ENCODE data around the gene IFT57.

IFT57 gene

DNA sequence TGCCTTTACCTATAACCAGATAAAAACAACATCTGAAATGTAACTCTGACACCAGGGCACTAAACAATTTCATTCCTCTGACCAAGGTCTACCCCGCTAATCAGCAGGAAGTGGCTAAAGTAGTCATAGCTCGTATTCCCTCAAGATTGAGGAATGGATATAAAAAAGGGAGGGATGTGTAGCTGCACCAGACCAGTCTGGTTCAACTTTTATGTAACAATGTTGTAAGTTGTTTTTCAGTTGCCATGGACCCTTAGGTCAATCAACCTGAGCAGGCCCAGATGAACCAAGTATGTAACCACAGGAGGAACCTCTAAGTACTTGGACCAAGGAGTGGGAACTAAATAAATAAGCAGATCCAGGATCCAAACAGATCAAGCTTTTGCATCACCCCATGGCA is 28.4 kb upstream of the IFT57 start:
- TF ChIP-seq, protein P1, sequence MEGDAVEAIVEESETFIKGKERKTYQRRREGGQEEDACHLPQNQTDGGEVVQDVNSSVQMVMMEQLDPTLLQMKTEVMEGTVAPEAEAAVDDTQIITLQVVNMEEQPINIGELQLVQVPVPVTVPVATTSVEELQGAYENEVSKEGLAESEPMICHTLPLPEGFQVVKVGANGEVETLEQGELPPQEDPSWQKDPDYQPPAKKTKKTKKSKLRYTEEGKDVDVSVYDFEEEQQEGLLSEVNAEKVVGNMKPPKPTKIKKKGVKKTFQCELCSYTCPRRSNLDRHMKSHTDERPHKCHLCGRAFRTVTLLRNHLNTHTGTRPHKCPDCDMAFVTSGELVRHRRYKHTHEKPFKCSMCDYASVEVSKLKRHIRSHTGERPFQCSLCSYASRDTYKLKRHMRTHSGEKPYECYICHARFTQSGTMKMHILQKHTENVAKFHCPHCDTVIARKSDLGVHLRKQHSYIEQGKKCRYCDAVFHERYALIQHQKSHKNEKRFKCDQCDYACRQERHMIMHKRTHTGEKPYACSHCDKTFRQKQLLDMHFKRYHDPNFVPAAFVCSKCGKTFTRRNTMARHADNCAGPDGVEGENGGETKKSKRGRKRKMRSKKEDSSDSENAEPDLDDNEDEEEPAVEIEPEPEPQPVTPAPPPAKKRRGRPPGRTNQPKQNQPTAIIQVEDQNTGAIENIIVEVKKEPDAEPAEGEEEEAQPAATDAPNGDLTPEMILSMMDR (IDR thresholded peaks at IDR 0.05; ENCODE audit: low read depth, low read length, missing control alignments) = no peak
- H3K4me3 ChIP-seq (ENCODE audit: low read depth, low read length) = no peak overlapping the region
- DNase-seq (ENCODE audit: low read depth) = no peak
- in situ Hi-C loops (cut with HindIII; ENCODE audit: low sequenced_read_pairs) = no loop called here

DNA sequence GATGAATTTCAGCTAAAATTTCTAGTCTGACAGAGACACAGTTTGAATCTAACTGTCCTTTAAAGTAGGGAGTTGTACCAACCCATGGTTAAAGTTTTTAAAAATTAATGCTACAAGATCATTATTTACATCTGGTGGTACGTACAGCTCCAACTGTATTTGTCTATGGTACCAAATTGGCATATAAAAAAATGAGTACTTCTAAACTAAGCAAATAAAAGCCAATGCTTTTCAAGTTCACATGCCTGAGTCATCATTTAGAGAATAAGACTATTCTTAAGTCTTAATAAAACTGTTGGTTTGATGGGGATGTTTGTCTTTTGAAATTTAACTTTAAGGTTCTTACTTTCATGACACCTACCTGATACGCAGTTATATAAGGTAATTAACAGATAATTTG is 21.0 kb upstream of the IFT57 start:
- DNase-seq (ENCODE audit: low read depth) = no peak
- in situ Hi-C loops (cut with HindIII; ENCODE audit: low sequenced_read_pairs) = no loop called here
- H3K4me3 ChIP-seq (ENCODE audit: low read depth, low read length) = no peak overlapping the region
- TF ChIP-seq, protein P1 (IDR thresholded peaks at IDR 0.05; ENCODE audit: low read depth, low read length, missing control alignments) = no peak

DNA sequence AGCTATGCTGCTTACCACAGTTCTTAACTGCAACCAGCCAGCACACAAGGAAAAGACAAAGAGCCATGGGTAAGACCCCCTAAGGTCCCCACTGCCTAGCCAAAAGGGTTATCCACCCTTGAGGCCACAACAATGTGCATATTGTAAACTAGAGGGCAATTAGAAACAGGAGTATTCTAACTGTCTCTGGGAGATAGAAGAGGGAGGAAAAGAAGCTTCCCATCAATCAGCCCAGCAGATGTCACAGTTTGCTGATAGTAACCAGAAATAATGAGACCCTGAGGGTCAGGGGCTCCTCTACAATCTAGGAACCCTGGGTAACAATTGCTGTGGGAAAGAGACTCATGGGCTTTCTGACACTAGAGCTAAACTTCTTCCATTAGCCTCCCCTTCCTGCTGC is 20.6 kb upstream of the IFT57 start:
- H3K4me3 ChIP-seq (ENCODE audit: low read depth, low read length) = no peak overlapping the region
- DNase-seq (ENCODE audit: low read depth) = no peak
- TF ChIP-seq, protein P1 (IDR thresholded peaks at IDR 0.05; ENCODE audit: low read depth, low read length, missing control alignments) = no peak
- in situ Hi-C loops (cut with HindIII; ENCODE audit: low sequenced_read_pairs) = no loop called here

DNA sequence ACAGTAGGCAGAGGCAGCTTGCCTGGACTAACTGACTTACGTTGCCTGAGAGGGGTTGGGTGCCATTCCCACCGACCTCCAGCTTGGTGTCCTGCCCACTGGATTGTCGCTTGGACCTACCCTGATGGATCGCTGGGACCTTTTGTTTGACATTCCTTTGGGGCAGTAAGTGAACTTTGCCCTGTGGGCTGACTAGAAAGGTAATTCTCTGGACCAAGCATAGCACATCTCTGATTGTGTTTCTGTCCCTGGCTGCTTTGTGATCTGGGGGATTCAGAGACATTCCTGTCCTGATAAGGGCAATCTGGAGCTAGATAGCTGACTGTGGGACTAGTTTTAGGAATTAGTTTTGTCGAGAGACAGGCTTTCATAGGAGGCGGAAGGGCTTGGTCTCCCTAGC is 19.5 kb upstream of the IFT57 start:
- no peak for DNase-seq (ENCODE audit: low read depth)
- TF ChIP-seq, protein P1 (IDR thresholded peaks at IDR 0.05; ENCODE audit: low read depth, low read length, missing control alignments) = no peak
- H3K4me3 ChIP-seq (ENCODE audit: low read depth, low read length) = no peak overlapping the region
- in situ Hi-C loops (cut with HindIII; ENCODE audit: low sequenced_read_pairs) = no loop called here

DNA sequence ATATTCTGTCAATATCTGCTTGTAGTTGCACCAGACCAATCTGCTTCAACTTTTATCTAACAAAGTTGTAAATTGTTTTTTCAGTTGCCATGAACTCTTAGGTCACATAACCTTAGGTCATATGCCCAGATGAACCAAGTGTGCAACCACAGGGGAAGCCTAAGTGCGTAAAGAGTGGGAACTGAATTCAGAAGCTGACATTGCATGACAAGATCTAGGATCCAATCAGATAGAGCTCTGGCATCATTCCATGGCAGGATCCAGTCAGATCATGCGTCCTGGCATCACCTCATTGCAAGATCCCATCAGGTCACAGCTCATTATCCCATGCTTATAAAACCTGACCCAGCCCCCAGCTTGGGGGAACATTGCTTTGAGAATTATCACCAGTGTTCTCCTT is 18.9 kb upstream of the IFT57 start:
- H3K4me3 ChIP-seq (ENCODE audit: low read depth, low read length) = no peak overlapping the region
- in situ Hi-C loops (cut with HindIII; ENCODE audit: low sequenced_read_pairs) = no loop called here
- TF ChIP-seq, protein P1 (IDR thresholded peaks at IDR 0.05; ENCODE audit: low read depth, low read length, missing control alignments) = no peak
- no peak for DNase-seq (ENCODE audit: low read depth)

DNA sequence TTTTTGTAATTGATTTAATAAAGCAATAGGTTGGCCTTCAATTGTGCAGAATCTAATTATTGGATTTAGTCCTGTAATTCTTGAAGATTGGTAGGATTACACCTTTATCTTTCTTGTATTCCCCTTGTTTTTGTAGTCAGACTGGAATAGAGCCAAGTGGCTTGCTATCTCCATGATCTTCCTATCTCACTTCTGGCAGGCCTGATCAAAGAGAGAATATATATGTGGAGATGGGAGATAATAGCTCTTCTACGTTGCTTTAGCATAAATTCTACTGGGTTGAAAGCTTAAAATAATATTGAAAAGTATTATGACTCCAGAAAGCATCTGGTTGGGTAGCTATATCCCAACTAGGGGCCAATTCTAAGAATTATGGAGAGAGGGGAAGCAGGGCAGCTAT is 16.9 kb upstream of the IFT57 start:
- TF ChIP-seq, protein P1 (IDR thresholded peaks at IDR 0.05; ENCODE audit: low read depth, low read length, missing control alignments) = no peak
- in situ Hi-C loops (cut with HindIII; ENCODE audit: low sequenced_read_pairs) = no loop called here
- H3K4me3 ChIP-seq (ENCODE audit: low read depth, low read length) = no peak overlapping the region
- no peak for DNase-seq (ENCODE audit: low read depth)

DNA sequence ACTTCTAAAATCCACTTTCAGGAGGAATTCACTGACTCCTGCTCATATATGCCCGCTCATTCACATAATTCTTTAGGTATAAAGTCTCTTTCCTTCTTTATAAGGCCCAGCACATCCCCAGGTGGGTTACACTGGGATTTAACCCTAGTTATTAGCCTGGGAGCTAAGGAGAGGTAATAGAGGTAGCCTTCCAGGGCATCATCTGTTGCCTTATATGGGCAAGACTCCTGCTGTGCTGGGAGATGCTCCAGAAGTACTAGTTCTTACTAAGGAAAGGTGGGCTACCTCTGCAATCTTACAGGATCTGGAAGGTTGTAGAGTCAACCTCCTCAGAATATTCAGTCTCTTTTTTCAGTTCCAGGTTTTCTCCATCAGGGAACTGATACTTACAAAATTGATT is 13.1 kb upstream of the IFT57 start:
- TF ChIP-seq, protein P1 (IDR thresholded peaks at IDR 0.05; ENCODE audit: low read depth, low read length, missing control alignments) = no peak
- no peak for DNase-seq (ENCODE audit: low read depth)
- H3K4me3 ChIP-seq (ENCODE audit: low read depth, low read length) = no peak overlapping the region
- in situ Hi-C loops (cut with HindIII; ENCODE audit: low sequenced_read_pairs) = no loop called here
